GM23338 (cell line): ENCODE data around the gene RAP2A. TPM values are rescaled to one million over a fixed set of nuclear protein-coding genes. Genes with fewer than 3 reads are reported as not detected.

ENCODE experiments used
- ATAC-seq: fragments of 200-7000 bp; cut with Tn5 transposase; 3 replicates; pipeline ENCODE4 v1.9.1; 2020
- DNase-seq: peaks from one replicate; pipeline ENCODE4 v3.0.0-alpha.2; 2015; ENCODE audit warnings: low spot score
- H2AFZ ChIP-seq: fragments of 200-600 bp; sonication (generic); 2 replicates; pipeline ENCODE4 v1.8.0; 2016; ENCODE audit warnings: antibody characterized with exemption, mild to moderate bottlenecking, moderate library complexity
- H3F3A ChIP-seq: fragments of 200-600 bp; sonication (generic); replicated peaks from 2 replicates; pipeline ENCODE4 v1.8.0; 2017; ENCODE audit warnings: antibody characterized with exemption, mixed run types, low read depth
- H3K27ac ChIP-seq: fragments of 200-600 bp; sonication (generic); 2 replicates; pipeline ENCODE4 v1.6.1; 2016; ENCODE audit warnings: low read depth
- H3K27me3 ChIP-seq: fragments of 200-600 bp; sonication (generic); 2 replicates; pipeline ENCODE4 v1.8.0; 2016; ENCODE audit warnings: mild to moderate bottlenecking, mixed run types, moderate library complexity; ENCODE audit not compliant: insufficient read depth
- H3K36me3 ChIP-seq: fragments of 200-600 bp; sonication (generic); 2 replicates; pipeline ENCODE4 v1.8.0; 2016; ENCODE audit warnings: mild to moderate bottlenecking; ENCODE audit not compliant: insufficient read depth
- H3K4me1 ChIP-seq: fragments of 200-600 bp; sonication (generic); 2 replicates; pipeline ENCODE4 v1.8.0; 2016; ENCODE audit warnings: mild to moderate bottlenecking, moderate library complexity; ENCODE audit not compliant: insufficient read depth
- H3K4me2 ChIP-seq: fragments of 200-600 bp; sonication (generic); 2 replicates; pipeline ENCODE4 v1.7.1; 2017; ENCODE audit warnings: mixed run types
- H3K4me3 ChIP-seq: fragments of 200-600 bp; sonication (generic); 2 replicates; pipeline ENCODE4 v1.6.1; 2016; ENCODE audit warnings: mixed run types
- H3K79me2 ChIP-seq: fragments of 200-600 bp; sonication (generic); replicated peaks from 2 replicates; pipeline ENCODE4 v1.8.0; 2017; ENCODE audit warnings: mild to moderate bottlenecking; ENCODE audit not compliant: insufficient read depth
- H3K9me2 ChIP-seq: fragments of 200-600 bp; sonication (generic); 2 replicates; pipeline ENCODE4 v1.8.0; 2017; ENCODE audit not compliant: insufficient read depth
- H4K20me1 ChIP-seq: fragments of 200-600 bp; sonication (generic); replicated peaks from 2 replicates; pipeline ENCODE4 v1.8.0; 2017; ENCODE audit warnings: mild to moderate bottlenecking; ENCODE audit not compliant: insufficient read depth
- H3K27ac Mint-ChIP-seq: 2 replicates; pipeline ENCODE4 v1.8.0; 2020; ENCODE audit warnings: inconsistent platforms, mild to moderate bottlenecking, moderate library complexity, mixed read lengths
- H3K27me3 Mint-ChIP-seq: 3 replicates; pipeline ENCODE4 v1.8.0; 2022; ENCODE audit warnings: low read depth, mild to moderate bottlenecking, moderate library complexity, mixed read lengths, inconsistent platforms; ENCODE audit not compliant: insufficient read depth, poor library complexity
- H3K36me3 Mint-ChIP-seq: 3 replicates; pipeline ENCODE4 v1.8.0; 2021; ENCODE audit warnings: low read depth, mild to moderate bottlenecking, inconsistent platforms, moderate library complexity, mixed read lengths
- H3K4me1 Mint-ChIP-seq: 3 replicates; pipeline ENCODE4 v1.8.0; 2020; ENCODE audit warnings: mild to moderate bottlenecking, inconsistent platforms, mixed read lengths
- H3K4me3 Mint-ChIP-seq: 3 replicates; pipeline ENCODE4 v1.8.0; 2021; ENCODE audit warnings: moderate library complexity, mild to moderate bottlenecking, inconsistent platforms, mixed read lengths
- H3K9me3 Mint-ChIP-seq: 3 replicates; pipeline ENCODE4 v1.8.0; 2020; ENCODE audit warnings: moderate library complexity, mild to moderate bottlenecking, inconsistent platforms, mixed read lengths
- EZH2 ChIP-seq: fragments of 200-600 bp; sonication (generic); IDR thresholded peaks from one replicate; pipeline ENCODE4 v1.8.0; 2017; ENCODE audit warnings: antibody characterized with exemption, mild to moderate bottlenecking, low read depth; ENCODE audit not compliant: unreplicated experiment
- JUNB ChIP-seq: IDR thresholded peaks from one replicate; pipeline ENCODE4 v1.6.1; 2016; ENCODE audit warnings: antibody characterized with exemption; ENCODE audit not compliant: unreplicated experiment
- NANOG ChIP-seq: IDR thresholded peaks from 2 replicates; pipeline ENCODE4 v1.6.1; 2016; ENCODE audit warnings: antibody characterized with exemption, borderline replicate concordance
- POLR2AphosphoS5 ChIP-seq: IDR thresholded peaks from 2 replicates; pipeline ENCODE4 v1.6.1; 2016; ENCODE audit warnings: antibody characterized with exemption, low read depth
- STAT1 ChIP-seq: IDR thresholded peaks from one replicate; pipeline ENCODE4 v1.6.1; 2016; ENCODE audit warnings: antibody characterized with exemption; ENCODE audit not compliant: unreplicated experiment
- ZNF331 ChIP-seq: fragments of 250-450 bp; sonication (Bioruptor Pico); IDR thresholded peaks from 2 replicates; pipeline ENCODE4 v1.5.0; 2020; ENCODE audit warnings: low read depth, mild to moderate bottlenecking, moderate library complexity
- polyA plus RNA-seq: library from polyadenylated mRNA; unstranded; fragments of >200 nt; fragmentation: Nextera tagmentation; extraction: Ambion mirVana; gene quantifications from 2 replicates; pipeline ENCODE4 v1.2.1, GENCODE V29; 2016
- total RNA-seq: library from RNA; depleted of rRNA; stranded (reverse); fragments of >200 nt; shearing (Covaris generic); gene quantifications from 2 replicates; pipeline ENCODE4 v1.2.3, GENCODE V29; 2014
- TF ChIP-seq, protein P1 (sequence below): IDR thresholded peaks from one replicate; pipeline ENCODE4 v1.6.1; 2018; ENCODE audit warnings: antibody characterized with exemption; ENCODE audit not compliant: unreplicated experiment
- TF ChIP-seq, protein P2 (sequence below): fragments of 250-450 bp; sonication (Bioruptor Pico); IDR thresholded peaks from 2 replicates; pipeline ENCODE4 v1.5.0; 2020; ENCODE audit warnings: mild to moderate bottlenecking, moderate library complexity
- TF ChIP-seq, protein P3 (sequence below): IDR thresholded peaks from 2 replicates; pipeline ENCODE4 v1.6.1; 2016; ENCODE audit warnings: antibody characterized with exemption

RAP2A gene
- total and polyA plus RNA-seq, 2 experiments from 2014 or later, result 10.4 to 35.3 TPM

DNA sequence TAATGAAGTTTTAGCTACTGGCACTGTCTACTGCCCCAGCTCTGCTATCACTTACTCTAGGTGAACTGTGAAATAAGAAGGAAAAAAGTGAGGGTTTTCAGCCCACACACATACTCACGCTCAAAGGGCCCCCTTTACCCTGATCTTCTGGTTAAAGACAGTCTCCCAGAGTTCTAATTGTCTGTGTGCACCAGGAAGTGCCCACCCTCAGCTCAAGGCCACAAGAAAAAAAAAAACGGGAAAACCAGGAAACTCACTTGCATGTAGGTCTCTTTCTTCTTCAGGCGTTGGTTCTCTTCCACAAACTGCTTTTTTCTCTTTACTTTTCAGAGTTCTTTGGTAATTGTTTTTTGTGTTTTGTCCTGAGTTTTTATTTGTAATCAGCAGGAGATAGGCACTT lies 22.1 kb downstream of the RAP2A start (continued):
- TF ChIP-seq, protein P1, sequence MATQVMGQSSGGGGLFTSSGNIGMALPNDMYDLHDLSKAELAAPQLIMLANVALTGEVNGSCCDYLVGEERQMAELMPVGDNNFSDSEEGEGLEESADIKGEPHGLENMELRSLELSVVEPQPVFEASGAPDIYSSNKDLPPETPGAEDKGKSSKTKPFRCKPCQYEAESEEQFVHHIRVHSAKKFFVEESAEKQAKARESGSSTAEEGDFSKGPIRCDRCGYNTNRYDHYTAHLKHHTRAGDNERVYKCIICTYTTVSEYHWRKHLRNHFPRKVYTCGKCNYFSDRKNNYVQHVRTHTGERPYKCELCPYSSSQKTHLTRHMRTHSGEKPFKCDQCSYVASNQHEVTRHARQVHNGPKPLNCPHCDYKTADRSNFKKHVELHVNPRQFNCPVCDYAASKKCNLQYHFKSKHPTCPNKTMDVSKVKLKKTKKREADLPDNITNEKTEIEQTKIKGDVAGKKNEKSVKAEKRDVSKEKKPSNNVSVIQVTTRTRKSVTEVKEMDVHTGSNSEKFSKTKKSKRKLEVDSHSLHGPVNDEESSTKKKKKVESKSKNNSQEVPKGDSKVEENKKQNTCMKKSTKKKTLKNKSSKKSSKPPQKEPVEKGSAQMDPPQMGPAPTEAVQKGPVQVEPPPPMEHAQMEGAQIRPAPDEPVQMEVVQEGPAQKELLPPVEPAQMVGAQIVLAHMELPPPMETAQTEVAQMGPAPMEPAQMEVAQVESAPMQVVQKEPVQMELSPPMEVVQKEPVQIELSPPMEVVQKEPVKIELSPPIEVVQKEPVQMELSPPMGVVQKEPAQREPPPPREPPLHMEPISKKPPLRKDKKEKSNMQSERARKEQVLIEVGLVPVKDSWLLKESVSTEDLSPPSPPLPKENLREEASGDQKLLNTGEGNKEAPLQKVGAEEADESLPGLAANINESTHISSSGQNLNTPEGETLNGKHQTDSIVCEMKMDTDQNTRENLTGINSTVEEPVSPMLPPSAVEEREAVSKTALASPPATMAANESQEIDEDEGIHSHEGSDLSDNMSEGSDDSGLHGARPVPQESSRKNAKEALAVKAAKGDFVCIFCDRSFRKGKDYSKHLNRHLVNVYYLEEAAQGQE, result no peak
- no peak for TF ChIP-seq POLR2AphosphoS5
- TF ChIP-seq EZH2, result no peak

DNA sequence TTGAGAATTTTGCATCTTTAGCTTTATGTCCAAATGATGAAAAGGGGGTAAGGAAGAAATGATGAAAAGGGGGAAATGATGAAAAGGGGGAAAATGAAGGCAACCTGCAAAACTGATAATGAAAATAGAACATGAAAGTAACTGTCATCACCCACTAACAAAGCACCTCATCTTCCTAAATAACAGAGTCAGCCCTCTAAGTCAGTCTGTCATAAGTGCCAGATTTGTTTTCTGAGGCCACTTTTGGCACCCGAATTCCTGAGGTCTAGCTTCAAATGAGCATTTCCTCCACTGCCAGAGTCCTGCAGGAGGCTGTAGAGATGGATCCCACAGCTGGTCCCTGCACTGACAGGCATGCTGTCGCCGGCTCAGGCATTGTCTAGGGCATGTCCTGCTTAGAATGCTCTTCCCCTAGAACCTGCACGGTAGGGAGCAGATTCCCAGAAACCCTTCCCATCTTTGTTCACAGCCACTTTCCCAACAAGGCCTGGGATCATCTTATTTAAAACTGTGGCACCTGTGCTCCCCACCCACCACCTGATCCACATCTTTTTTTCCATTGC lies 25.3 kb downstream of the RAP2A start:
- H4K20me1 ChIP-seq, result peaks cover 7% of the 10 kb centered on the region
- H3K27me3 Mint-ChIP-seq, result no peaks in the 10 kb centered on the region
- H3K27ac Mint-ChIP-seq, result no peak overlapping the region; the same call in 1 of the 2 replicates
- H3K27me3 ChIP-seq, result no peaks in the 10 kb centered on the region
- H3K9me2 ChIP-seq, result no peaks in the 10 kb centered on the region
- H3K27ac ChIP-seq, result no peak overlapping the region
- no peaks in the 10 kb centered on the region for H3K9me3 Mint-ChIP-seq
- H3K4me3 ChIP-seq, result no peak overlapping the region
- peaks cover 73% of the 10 kb centered on the region for H3K79me2 ChIP-seq
- H3K4me2 ChIP-seq, result no peak overlapping the region
- H3K4me1 ChIP-seq, result no peaks in the 10 kb centered on the region
- peak; percentile 42; the same call in 2 of the 3 replicates for ATAC-seq
- DNase-seq, result no peak
- H2AFZ ChIP-seq, result no peak overlapping the region
- H3K4me1 Mint-ChIP-seq, result peaks cover 15% of the 10 kb centered on the region; the same call in 2 of the 3 replicates
- peaks cover 3% of the 10 kb centered on the region; the same call in 1 of the 3 replicates for H3K36me3 Mint-ChIP-seq
- no peaks in the 10 kb centered on the region for H3K36me3 ChIP-seq
- H3K4me3 Mint-ChIP-seq, result no peak overlapping the region
- no peaks in the 10 kb centered on the region for H3F3A ChIP-seq
- TF ChIP-seq STAT1, result no peak
- TF ChIP-seq EZH2, result no peak
- TF ChIP-seq, protein P2, sequence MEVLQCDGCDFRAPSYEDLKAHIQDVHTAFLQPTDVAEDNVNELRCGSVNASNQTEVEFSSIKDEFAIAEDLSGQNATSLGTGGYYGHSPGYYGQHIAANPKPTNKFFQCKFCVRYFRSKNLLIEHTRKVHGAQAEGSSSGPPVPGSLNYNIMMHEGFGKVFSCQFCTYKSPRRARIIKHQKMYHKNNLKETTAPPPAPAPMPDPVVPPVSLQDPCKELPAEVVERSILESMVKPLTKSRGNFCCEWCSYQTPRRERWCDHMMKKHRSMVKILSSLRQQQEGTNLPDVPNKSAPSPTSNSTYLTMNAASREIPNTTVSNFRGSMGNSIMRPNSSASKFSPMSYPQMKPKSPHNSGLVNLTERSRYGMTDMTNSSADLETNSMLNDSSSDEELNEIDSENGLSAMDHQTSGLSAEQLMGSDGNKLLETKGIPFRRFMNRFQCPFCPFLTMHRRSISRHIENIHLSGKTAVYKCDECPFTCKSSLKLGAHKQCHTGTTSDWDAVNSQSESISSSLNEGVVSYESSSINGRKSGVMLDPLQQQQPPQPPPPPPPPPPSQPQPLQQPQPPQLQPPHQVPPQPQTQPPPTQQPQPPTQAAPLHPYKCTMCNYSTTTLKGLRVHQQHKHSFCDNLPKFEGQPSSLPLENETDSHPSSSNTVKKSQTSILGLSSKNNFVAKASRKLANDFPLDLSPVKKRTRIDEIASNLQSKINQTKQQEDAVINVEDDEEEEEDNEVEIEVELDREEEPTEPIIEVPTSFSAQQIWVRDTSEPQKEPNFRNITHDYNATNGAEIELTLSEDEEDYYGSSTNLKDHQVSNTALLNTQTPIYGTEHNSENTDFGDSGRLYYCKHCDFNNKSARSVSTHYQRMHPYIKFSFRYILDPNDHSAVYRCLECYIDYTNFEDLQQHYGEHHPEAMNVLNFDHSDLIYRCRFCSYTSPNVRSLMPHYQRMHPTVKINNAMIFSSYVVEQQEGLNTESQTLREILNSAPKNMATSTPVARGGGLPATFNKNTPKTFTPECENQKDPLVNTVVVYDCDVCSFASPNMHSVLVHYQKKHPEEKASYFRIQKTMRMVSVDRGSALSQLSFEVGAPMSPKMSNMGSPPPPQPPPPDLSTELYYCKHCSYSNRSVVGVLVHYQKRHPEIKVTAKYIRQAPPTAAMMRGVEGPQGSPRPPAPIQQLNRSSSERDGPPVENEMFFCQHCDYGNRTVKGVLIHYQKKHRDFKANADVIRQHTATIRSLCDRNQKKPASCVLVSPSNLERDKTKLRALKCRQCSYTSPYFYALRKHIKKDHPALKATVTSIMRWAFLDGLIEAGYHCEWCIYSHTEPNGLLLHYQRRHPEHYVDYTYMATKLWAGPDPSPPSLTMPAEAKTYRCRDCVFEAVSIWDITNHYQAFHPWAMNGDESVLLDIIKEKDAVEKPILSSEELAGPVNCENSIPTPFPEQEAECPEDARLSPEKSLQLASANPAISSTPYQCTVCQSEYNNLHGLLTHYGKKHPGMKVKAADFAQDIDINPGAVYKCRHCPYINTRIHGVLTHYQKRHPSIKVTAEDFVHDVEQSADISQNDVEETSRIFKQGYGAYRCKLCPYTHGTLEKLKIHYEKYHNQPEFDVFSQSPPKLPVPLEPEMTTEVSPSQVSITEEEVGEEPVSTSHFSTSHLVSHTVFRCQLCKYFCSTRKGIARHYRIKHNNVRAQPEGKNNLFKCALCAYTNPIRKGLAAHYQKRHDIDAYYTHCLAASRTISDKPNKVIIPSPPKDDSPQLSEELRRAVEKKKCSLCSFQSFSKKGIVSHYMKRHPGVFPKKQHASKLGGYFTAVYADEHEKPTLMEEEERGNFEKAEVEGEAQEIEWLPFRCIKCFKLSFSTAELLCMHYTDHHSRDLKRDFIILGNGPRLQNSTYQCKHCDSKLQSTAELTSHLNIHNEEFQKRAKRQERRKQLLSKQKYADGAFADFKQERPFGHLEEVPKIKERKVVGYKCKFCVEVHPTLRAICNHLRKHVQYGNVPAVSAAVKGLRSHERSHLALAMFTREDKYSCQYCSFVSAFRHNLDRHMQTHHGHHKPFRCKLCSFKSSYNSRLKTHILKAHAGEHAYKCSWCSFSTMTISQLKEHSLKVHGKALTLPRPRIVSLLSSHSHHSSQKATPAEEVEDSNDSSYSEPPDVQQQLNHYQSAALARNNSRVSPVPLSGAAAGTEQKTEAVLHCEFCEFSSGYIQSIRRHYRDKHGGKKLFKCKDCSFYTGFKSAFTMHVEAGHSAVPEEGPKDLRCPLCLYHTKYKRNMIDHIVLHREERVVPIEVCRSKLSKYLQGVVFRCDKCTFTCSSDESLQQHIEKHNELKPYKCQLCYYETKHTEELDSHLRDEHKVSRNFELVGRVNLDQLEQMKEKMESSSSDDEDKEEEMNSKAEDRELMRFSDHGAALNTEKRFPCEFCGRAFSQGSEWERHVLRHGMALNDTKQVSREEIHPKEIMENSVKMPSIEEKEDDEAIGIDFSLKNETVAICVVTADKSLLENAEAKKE (CRISPR knock-in tag), result no peak
- TF ChIP-seq, protein P1, result no peak
- TF ChIP-seq NANOG, result no peak
- TF ChIP-seq, protein P3, sequence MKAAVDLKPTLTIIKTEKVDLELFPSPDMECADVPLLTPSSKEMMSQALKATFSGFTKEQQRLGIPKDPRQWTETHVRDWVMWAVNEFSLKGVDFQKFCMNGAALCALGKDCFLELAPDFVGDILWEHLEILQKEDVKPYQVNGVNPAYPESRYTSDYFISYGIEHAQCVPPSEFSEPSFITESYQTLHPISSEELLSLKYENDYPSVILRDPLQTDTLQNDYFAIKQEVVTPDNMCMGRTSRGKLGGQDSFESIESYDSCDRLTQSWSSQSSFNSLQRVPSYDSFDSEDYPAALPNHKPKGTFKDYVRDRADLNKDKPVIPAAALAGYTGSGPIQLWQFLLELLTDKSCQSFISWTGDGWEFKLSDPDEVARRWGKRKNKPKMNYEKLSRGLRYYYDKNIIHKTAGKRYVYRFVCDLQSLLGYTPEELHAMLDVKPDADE, result no peak
- TF ChIP-seq ZNF331 (CRISPR knock-in tag), result no peak
- no peak for TF ChIP-seq JUNB
